Effector memory CD4-positive, alpha-beta T cell (primary cell): ENCODE results near the gene CTAG1A.
"Not testable (repeated sequence)": the region's sequence is repeated elsewhere in the genome, so short reads cannot be mapped to it uniquely, and the experiment has no call there.

Experiments
- DNase-seq, 3 donors: peaks; one replicate each; pipeline ENCODE4 v3.0.0-alpha.2; 2020
- H3K27ac ChIP-seq: 2 replicates; pipeline ENCODE4 v1.7.0; 2013; ENCODE audit warnings: mild to moderate bottlenecking, low read length, moderate library complexity; ENCODE audit not compliant: insufficient read depth, poor library complexity, severe bottlenecking
- H3K27me3 ChIP-seq: replicated peaks from 2 replicates; pipeline ENCODE4 v1.7.0; 2013; ENCODE audit warnings: mild to moderate bottlenecking, low read length; ENCODE audit not compliant: insufficient read depth, control insufficient read depth, poor library complexity, severe bottlenecking
- H3K36me3 ChIP-seq: 2 replicates; pipeline ENCODE4 v1.7.0; 2013; ENCODE audit warnings: mild to moderate bottlenecking, low read length, moderate library complexity; ENCODE audit not compliant: control insufficient read depth, insufficient read depth
- H3K4me1 ChIP-seq: 2 replicates; pipeline ENCODE4 v1.7.0; 2013; ENCODE audit warnings: low read length, mild to moderate bottlenecking; ENCODE audit not compliant: control insufficient read depth, insufficient read depth, poor library complexity, severe bottlenecking
- H3K4me3 ChIP-seq: 2 replicates; pipeline ENCODE4 v1.7.0; 2013; ENCODE audit warnings: low read length, low read depth, mild to moderate bottlenecking; ENCODE audit not compliant: insufficient read depth, poor library complexity, severe bottlenecking
- H3K9me3 ChIP-seq: 2 replicates; pipeline ENCODE4 v1.7.0; 2013; ENCODE audit warnings: mild to moderate bottlenecking, low read length, moderate library complexity; ENCODE audit not compliant: control insufficient read depth

Gene CTAG1A

GRCh38 chrX:154546354-154547244 lies 38.3 kb upstream of the CTAG1A start, which contains the start of gene G6PD:
G6PD (minus strand) TSS chrX:154546846; CDS start chrX:154546155, 691 bp downstream.
- Histone ChIP-seq H3K9me3 (no peaks in the 10 kb centered on the region), H3K27me3 (no peaks in the 10 kb centered on the region), H3K4me1 (no peaks in the 10 kb centered on the region), H3K27ac (peak within 1 kb of the TSS; percentile 84), H3K36me3 (no peaks in the 10 kb centered on the region), H3K4me3 (peak within 1 kb of the TSS; percentile 55)
- DNase-seq, result peak; percentile 76 to 79 (median 78)

DNA sequence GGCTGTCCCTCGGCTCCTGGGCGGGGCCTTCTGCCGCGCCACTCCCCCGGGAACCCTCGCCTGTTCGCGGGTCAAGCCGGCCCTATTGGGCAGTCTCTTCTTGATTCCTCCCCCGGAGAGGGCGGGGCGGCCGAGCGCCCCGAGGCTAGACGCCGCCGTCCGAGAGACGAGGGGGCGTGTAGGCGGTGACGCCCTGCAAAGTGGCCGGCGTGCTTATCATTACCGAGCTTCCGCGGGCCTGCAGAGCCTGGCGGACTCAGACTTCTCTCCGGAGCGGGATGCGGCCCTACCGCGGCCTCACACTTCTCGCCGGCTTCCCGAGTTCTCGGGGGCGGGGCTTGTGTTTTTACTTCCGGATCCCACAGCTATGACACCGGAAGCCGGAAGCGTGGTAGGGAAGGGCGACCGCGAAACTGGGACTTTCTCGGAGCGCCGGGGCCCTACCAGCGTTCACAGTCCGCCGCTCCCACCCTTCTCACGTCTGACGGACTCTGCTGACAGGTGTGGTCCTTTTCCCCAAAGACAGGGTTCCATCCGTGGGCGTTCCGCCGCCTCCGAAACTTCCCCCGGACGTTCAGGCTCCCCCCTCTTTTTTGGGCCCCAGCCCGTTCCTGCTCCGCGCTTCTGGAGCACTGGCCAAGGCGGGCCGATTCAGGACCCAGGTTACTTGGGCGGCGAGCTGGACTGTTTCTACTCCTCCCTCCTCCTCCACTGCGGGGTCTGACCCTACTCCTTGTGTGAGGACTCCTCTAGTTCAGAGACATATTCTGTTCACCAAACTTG lies 37.5 kb upstream of the CTAG1A start, which contains the start of gene IKBKG:
Gene IKBKG, plus strand, starts transcription at position 376 of the 783 bp plus-strand sequence. CDS start 4,383 bp downstream, outside the sequence.
- no peaks in the 10 kb centered on the region for H3K9me3 ChIP-seq
- DNase-seq, result peak; percentile 83 to 85 (median 83)
- peak within 1 kb of the TSS; percentile 55 for H3K4me3 ChIP-seq
- peak within 1 kb of the TSS; percentile 84 for H3K27ac ChIP-seq
- H3K27me3 ChIP-seq, result no peaks in the 10 kb centered on the region
- H3K36me3 ChIP-seq, result no peaks in the 10 kb centered on the region
- H3K4me1 ChIP-seq, result no peaks in the 10 kb centered on the region

DNA sequence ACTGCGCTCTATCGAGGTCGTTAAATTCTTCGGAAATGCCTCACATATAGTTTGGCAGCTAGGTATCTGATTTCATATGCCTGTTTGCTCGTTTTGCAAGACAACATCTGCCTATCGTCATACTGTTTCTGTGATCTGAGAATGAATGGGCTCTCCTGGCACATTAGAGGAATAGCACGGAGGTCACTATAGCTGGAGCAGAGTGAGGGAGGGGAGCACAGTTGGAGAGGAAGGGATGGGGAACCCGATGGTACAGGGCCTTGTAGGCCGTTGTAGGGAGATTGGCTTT lies 37.0 kb upstream of the CTAG1A start:
- Histone ChIP-seq H3K27ac (peak overlapping the region; percentile 84), H3K27me3 (no peaks in the 10 kb centered on the region), H3K36me3 (peaks cover under 1% of the 10 kb centered on the region), H3K9me3 (no peaks in the 10 kb centered on the region), H3K4me1 (no peaks in the 10 kb centered on the region), H3K4me3 (peak overlapping the region; percentile 55)
- no peak for DNase-seq

DNA sequence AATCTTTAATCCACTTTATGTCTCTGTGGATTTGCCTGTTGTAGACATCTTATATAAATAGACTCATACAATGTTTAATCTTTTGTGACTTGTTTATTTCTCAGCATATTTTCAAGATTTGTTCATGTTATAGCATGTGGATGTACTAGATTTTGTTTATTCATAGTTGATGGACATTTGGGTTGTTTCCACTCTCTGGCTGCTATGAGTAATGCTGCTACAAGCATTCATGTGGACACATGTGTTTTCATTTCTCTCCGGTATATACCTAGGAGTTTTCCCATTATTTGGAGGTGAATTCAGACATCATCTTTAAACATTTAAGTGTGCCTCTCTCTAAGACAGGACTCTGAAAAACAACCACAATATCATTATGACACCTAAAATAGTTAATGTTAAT lies 35.2 kb upstream of the CTAG1A start:
- H3K9me3 ChIP-seq, result no peaks in the 10 kb centered on the region
- peaks cover 12% of the 10 kb centered on the region for H3K36me3 ChIP-seq
- no peaks in the 10 kb centered on the region for H3K4me1 ChIP-seq
- no peak overlapping the region for H3K27ac ChIP-seq
- no peak overlapping the region for H3K4me3 ChIP-seq
- no peak for DNase-seq
- H3K27me3 ChIP-seq, result no peaks in the 10 kb centered on the region

DNA sequence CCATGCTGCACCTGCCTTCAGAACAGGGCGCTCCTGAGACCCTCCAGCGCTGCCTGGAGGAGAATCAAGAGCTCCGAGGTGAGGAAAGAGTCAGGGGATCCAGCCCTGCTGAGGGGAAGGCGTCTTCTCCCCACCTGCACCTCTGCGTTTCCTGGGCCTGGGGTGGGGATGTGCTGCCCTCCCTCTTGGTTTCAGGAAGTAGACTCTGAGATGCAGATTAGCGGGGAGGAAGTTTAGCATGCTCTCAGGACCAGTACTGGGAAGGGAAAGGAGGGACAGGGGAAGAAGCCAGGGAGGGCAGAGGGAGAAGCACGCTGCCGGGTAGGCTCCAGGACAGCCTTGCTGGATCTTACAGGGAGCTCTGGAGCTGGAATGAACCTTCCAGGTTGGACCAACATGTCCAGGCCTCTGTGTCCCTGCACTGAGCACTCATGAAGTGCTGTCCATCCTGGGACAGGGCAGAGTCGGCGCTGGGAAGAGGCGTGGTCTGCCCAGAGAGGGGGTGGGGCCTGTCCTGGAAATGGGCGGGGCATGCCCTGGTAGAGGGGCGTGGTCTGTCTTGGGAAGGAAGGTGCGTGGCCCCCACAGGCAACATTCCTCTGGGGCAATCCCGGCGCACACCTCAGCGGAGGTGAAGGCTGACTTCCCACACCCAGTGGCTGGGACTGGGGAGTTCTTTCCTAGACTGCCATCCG lies 32.7 kb upstream of the CTAG1A start:
- H3K4me1 ChIP-seq, H3K4me3 ChIP-seq, H3K27me3 ChIP-seq, H3K27ac ChIP-seq, H3K9me3 ChIP-seq, DNase-seq: not testable (repeated sequence)
- peaks cover 12% of the 10 kb centered on the region for H3K36me3 ChIP-seq

DNA sequence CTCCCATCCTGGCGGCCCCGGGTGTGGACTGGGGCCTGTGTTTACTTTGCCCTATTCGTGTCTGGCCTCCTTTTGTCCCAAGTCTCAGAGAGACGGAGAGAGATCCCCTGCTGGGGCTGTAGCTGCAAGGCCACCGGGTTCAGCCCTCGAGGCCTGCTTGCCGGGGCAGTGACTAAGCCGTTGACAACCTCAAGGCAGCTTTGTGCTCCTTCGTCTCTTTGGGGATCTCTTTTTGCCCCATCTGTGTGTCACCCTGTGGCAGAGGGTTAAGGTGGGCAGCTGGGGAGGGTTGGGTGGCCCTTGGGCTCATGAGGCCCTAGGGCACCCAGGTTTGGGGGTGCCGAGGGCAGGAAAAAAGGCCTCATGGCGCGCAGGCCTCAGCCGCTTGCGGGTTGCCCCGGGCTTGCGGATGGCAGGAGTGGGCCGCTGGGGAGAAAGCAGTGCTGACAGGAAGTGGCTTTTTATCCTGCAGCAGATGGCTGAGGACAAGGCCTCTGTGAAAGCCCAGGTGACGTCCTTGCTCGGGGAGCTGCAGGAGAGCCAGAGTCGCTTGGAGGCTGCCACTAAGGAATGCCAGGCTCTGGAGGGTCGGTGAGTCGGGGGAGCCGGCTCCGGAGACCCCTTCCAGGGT lies 26.8 kb upstream of the CTAG1A start:
- not testable (repeated sequence) for DNase-seq, H3K27ac ChIP-seq, H3K9me3 ChIP-seq, H3K36me3 ChIP-seq, H3K4me3 ChIP-seq, H3K27me3 ChIP-seq, H3K4me1 ChIP-seq

DNA sequence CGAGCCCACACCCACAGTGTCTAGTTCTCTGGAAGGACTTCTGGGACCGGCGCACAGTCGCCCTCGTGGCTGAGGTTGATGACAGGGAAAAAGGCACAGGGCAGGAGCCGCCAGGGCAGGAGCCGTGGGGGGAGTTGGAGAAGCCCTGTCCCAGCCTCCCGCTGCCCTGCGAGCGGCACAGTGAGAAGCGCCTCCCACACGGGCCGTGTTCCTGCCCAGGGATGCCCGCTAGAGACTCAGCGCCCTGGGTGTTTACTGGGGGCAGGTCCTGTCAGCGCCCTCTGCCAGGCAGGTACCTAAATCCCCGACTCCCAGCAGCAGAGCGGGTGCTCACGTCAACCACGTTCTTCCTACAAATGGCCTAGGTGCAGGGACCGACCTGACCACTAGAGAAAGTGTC lies 26.0 kb upstream of the CTAG1A start:
- not testable (repeated sequence) for H3K4me3 ChIP-seq, DNase-seq, H3K27ac ChIP-seq, H3K36me3 ChIP-seq, H3K27me3 ChIP-seq, H3K4me1 ChIP-seq, H3K9me3 ChIP-seq

- not testable (repeated sequence) for H3K27me3 ChIP-seq, H3K4me1 ChIP-seq, H3K36me3 ChIP-seq, H3K27ac ChIP-seq, H3K9me3 ChIP-seq, H3K4me3 ChIP-seq, DNase-seq
Observed at GRCh38 chrX:154560326-154560725, 24.6 kb upstream of the CTAG1A start.

GRCh38 chrX:154562295-154562694 lies 22.6 kb upstream of the CTAG1A start:
- H3K4me1 ChIP-seq, H3K27ac ChIP-seq, H3K4me3 ChIP-seq, H3K27me3 ChIP-seq, H3K36me3 ChIP-seq, DNase-seq, H3K9me3 ChIP-seq: not testable (repeated sequence)
